ENCODE measurements around the gene DRD5. TPM values are rescaled to one million over a fixed set of nuclear protein-coding genes. Genes with fewer than 3 reads are reported as not detected.

Gene DRD5
- total and polyA plus RNA-seq, 9 donors, result 0.09 to 0.49 (median 0.26) TPM

GRCh38 chr4:9811806-9812205 is 30.4 kb downstream of the DRD5 start:
- DNase-seq, result no peak
- no CpG with 5 or more reads among the region's 3 CpGs for WGBS (ENCODE audit: insufficient coverage)
- no peaks in the 10 kb centered on the region for H3K36me3 ChIP-seq (ENCODE audit: control insufficient read depth, insufficient read depth, low read length)

GRCh38 chr4:9812501-9813340 is 31.3 kb downstream of the DRD5 start:
- Histone ChIP-seq H3K27me3 (ENCODE audit: control insufficient read depth, insufficient read depth, low read length) (no peaks in the 10 kb centered on the region), H3K9me3 (replicated peaks; ENCODE audit: control insufficient read depth, low read depth, low read length) (no peaks in the 10 kb centered on the region), H3K36me3 (ENCODE audit: control insufficient read depth, insufficient read depth, low read length) (no peaks in the 10 kb centered on the region), H3K4me1 (ENCODE audit: control insufficient read depth, insufficient read depth, low read length) (peaks cover 4% of the 10 kb centered on the region), H3K27ac (ENCODE audit: low read length) (no peak overlapping the region), H3K4me3 (ENCODE audit: low read length) (no peak overlapping the region)
- WGBS (ENCODE audit: insufficient coverage), result 14% methylated on average over 1 of the region's 4 CpGs
- DNase-seq, result peak; percentile 25

More at GRCh38 chr4:9811806-9812205, 30.4 kb downstream of the DRD5 start:
- Histone ChIP-seq H3K27me3 (ENCODE audit: control insufficient read depth, insufficient read depth, low read length) (no peaks in the 10 kb centered on the region), H3K27ac (ENCODE audit: low read length) (no peak overlapping the region), H3K9me3 (replicated peaks; ENCODE audit: control insufficient read depth, low read depth, low read length) (no peaks in the 10 kb centered on the region), H3K4me1 (ENCODE audit: control insufficient read depth, insufficient read depth, low read length) (peaks cover 4% of the 10 kb centered on the region), H3K4me3 (ENCODE audit: low read length) (no peak overlapping the region)

- Histone ChIP-seq H3K9me3 (replicated peaks; ENCODE audit: control insufficient read depth, low read depth, low read length) (no peaks in the 10 kb centered on the region), H3K4me3 (ENCODE audit: low read length) (no peak overlapping the region), H3K27ac (ENCODE audit: low read length) (no peak overlapping the region), H3K27me3 (ENCODE audit: control insufficient read depth, insufficient read depth, low read length) (no peaks in the 10 kb centered on the region), H3K36me3 (ENCODE audit: control insufficient read depth, insufficient read depth, low read length) (no peaks in the 10 kb centered on the region), H3K4me1 (ENCODE audit: control insufficient read depth, insufficient read depth, low read length) (no peaks in the 10 kb centered on the region)
- 87% methylated on average over 2 of the region's 3 CpGs for WGBS (ENCODE audit: insufficient coverage)
- no peak for DNase-seq
Observed at GRCh38 chr4:9816285-9816684, 34.9 kb downstream of the DRD5 start.

- no peak overlapping the region for H3K27ac ChIP-seq (ENCODE audit: low read length)
- no peaks in the 10 kb centered on the region for H3K9me3 ChIP-seq (replicated peaks; ENCODE audit: control insufficient read depth, low read depth, low read length)
- no CpG with 5 or more reads among the region's 5 CpGs for WGBS (ENCODE audit: insufficient coverage)
- H3K4me1 ChIP-seq (ENCODE audit: control insufficient read depth, insufficient read depth, low read length), result no peaks in the 10 kb centered on the region
- no peak overlapping the region for H3K4me3 ChIP-seq (ENCODE audit: low read length)
- H3K36me3 ChIP-seq (ENCODE audit: control insufficient read depth, insufficient read depth, low read length), result no peaks in the 10 kb centered on the region
- no peaks in the 10 kb centered on the region for H3K27me3 ChIP-seq (ENCODE audit: control insufficient read depth, insufficient read depth, low read length)
- no peak for DNase-seq
Observed at GRCh38 chr4:9820343-9820742, 38.9 kb downstream of the DRD5 start.

- Histone ChIP-seq H3K4me3 (ENCODE audit: low read length) (no peak overlapping the region), H3K27me3 (ENCODE audit: control insufficient read depth, insufficient read depth, low read length) (no peaks in the 10 kb centered on the region), H3K36me3 (ENCODE audit: control insufficient read depth, insufficient read depth, low read length) (no peaks in the 10 kb centered on the region), H3K9me3 (replicated peaks; ENCODE audit: control insufficient read depth, low read depth, low read length) (no peaks in the 10 kb centered on the region), H3K4me1 (ENCODE audit: control insufficient read depth, insufficient read depth, low read length) (no peaks in the 10 kb centered on the region), H3K27ac (ENCODE audit: low read length) (no peak overlapping the region)
- no peak for DNase-seq
- 80% methylated on average over 1 of the region's 3 CpGs for WGBS (ENCODE audit: insufficient coverage)
Observed at GRCh38 chr4:9825049-9825448, 43.6 kb downstream of the DRD5 start.

- no CpG with 5 or more reads among the region's 1 CpG for WGBS (ENCODE audit: insufficient coverage)
- no peaks in the 10 kb centered on the region for H3K9me3 ChIP-seq (replicated peaks; ENCODE audit: control insufficient read depth, low read depth, low read length)
- DNase-seq, result no peak
- no peaks in the 10 kb centered on the region for H3K4me1 ChIP-seq (ENCODE audit: control insufficient read depth, insufficient read depth, low read length)
- no peaks in the 10 kb centered on the region for H3K27me3 ChIP-seq (ENCODE audit: control insufficient read depth, insufficient read depth, low read length)
- H3K36me3 ChIP-seq (ENCODE audit: control insufficient read depth, insufficient read depth, low read length), result no peaks in the 10 kb centered on the region
- H3K27ac ChIP-seq (ENCODE audit: low read length), result no peak overlapping the region
- H3K4me3 ChIP-seq (ENCODE audit: low read length), result no peak overlapping the region
Observed at GRCh38 chr4:9826551-9826950, 45.1 kb downstream of the DRD5 start.

GRCh38 chr4:9832640-9833039 is 51.2 kb downstream of the DRD5 start:
- H3K4me1 ChIP-seq (ENCODE audit: control insufficient read depth, insufficient read depth, low read length), result no peaks in the 10 kb centered on the region
- no CpG with 5 or more reads among the region's 2 CpGs for WGBS (ENCODE audit: insufficient coverage)
- no peak overlapping the region for H3K27ac ChIP-seq (ENCODE audit: low read length)
- no peaks in the 10 kb centered on the region for H3K36me3 ChIP-seq (ENCODE audit: control insufficient read depth, insufficient read depth, low read length)
- H3K4me3 ChIP-seq (ENCODE audit: low read length), result no peak overlapping the region
- no peaks in the 10 kb centered on the region for H3K9me3 ChIP-seq (replicated peaks; ENCODE audit: control insufficient read depth, low read depth, low read length)
- DNase-seq, result no peak
- no peaks in the 10 kb centered on the region for H3K27me3 ChIP-seq (ENCODE audit: control insufficient read depth, insufficient read depth, low read length)

GRCh38 chr4:9833421-9833820 is 52.0 kb downstream of the DRD5 start:
- 84% methylated on average over 5 of the region's 5 CpGs for WGBS (ENCODE audit: insufficient coverage)
- no peaks in the 10 kb centered on the region for H3K4me1 ChIP-seq (ENCODE audit: control insufficient read depth, insufficient read depth, low read length)
- no peaks in the 10 kb centered on the region for H3K36me3 ChIP-seq (ENCODE audit: control insufficient read depth, insufficient read depth, low read length)
- DNase-seq, result no peak
- no peaks in the 10 kb centered on the region for H3K9me3 ChIP-seq (replicated peaks; ENCODE audit: control insufficient read depth, low read depth, low read length)
- H3K27me3 ChIP-seq (ENCODE audit: control insufficient read depth, insufficient read depth, low read length), result no peaks in the 10 kb centered on the region
- H3K27ac ChIP-seq (ENCODE audit: low read length), result no peak overlapping the region
- no peak overlapping the region for H3K4me3 ChIP-seq (ENCODE audit: low read length)

Other genes starting within 250 kb of the DRD5 start
- gene SLC2A9, start 239.9 kb downstream of the DRD5 start, total RNA-seq, result 2.4 TPM
- 1 to 10 TPM; 2.6 to 5.0 (median 3.6) TPM for gene SLC2A9, start 239.9 kb downstream of the DRD5 start, polyA plus RNA-seq (ENCODE audit: insufficient read depth in 1 of 8, insufficient read length in 8 of 8, low replicate concordance in 1 of 8)

Measured in muscle of leg (tissue), 11 donors.